GM06990 (cell line): ENCODE results near the gene NTM.

Experiments
- DNase-seq: peaks from one replicate; pipeline ENCODE4 v3.0.0-alpha.2; 2011; ENCODE audit not compliant: insufficient read length; ENCODE audit errors: extremely low read depth
- H3K27me3 ChIP-seq: replicated peaks from 2 replicates; pipeline ENCODE4 v1.6.0; 2011; ENCODE audit warnings: low read length; ENCODE audit not compliant: control insufficient read depth, insufficient read depth
- H3K36me3 ChIP-seq: 2 replicates; pipeline ENCODE4 v1.5.1; 2011; ENCODE audit warnings: low read length; ENCODE audit not compliant: control insufficient read depth, insufficient read depth
- H3K4me3 ChIP-seq: replicated peaks from 2 replicates; pipeline ENCODE4 v1.5.1; 2011; ENCODE audit warnings: low read depth, mild to moderate bottlenecking, control low read depth, low read length
- TF ChIP-seq, protein P1 (sequence below): IDR thresholded peaks from 2 replicates; pipeline ENCODE4 v1.5.1; 2011; ENCODE audit warnings: low read length, control low read depth, mild to moderate bottlenecking, inconsistent platforms; ENCODE audit not compliant: insufficient read depth, poor library complexity, severe bottlenecking

NTM gene

DNA sequence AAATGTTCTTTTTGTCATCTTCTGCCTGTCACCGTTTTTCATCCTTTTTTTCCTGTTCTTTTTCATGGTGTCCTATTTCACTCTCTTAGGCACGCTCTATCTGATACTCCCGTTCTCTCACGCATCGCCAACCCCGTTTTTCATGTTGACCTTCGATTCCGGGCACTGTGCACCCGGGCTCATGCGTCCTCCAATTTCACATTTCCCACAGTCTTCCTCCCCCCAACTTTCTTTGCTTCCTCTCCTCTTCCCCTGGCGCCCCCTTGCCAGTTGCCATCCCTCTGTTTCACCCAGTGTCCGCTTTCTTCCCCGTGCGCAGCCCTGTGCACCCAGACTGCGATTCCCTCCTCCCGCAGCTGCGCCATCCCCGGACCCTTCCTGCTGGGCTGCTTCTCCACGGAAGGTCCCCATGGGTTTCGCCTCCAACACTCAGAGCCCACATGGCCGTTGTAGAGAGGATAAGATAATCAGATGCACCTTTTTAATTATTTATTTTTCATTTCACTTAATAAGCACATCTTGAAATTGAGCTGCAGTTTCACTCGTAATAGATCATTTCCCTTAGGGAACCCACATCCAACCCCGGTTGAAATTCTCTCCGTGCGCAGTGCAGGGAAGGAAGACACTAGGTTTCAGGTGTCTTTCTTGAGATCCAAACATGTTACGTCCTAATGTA lies 791.1 kb downstream of the NTM start:
- Histone ChIP-seq H3K27me3 (no peaks in the 10 kb centered on the region), H3K36me3 (no peaks in the 10 kb centered on the region), H3K4me3 (no peak overlapping the region)
- TF ChIP-seq, protein P1, sequence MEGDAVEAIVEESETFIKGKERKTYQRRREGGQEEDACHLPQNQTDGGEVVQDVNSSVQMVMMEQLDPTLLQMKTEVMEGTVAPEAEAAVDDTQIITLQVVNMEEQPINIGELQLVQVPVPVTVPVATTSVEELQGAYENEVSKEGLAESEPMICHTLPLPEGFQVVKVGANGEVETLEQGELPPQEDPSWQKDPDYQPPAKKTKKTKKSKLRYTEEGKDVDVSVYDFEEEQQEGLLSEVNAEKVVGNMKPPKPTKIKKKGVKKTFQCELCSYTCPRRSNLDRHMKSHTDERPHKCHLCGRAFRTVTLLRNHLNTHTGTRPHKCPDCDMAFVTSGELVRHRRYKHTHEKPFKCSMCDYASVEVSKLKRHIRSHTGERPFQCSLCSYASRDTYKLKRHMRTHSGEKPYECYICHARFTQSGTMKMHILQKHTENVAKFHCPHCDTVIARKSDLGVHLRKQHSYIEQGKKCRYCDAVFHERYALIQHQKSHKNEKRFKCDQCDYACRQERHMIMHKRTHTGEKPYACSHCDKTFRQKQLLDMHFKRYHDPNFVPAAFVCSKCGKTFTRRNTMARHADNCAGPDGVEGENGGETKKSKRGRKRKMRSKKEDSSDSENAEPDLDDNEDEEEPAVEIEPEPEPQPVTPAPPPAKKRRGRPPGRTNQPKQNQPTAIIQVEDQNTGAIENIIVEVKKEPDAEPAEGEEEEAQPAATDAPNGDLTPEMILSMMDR: no peak
- DNase-seq: no peak

DNA sequence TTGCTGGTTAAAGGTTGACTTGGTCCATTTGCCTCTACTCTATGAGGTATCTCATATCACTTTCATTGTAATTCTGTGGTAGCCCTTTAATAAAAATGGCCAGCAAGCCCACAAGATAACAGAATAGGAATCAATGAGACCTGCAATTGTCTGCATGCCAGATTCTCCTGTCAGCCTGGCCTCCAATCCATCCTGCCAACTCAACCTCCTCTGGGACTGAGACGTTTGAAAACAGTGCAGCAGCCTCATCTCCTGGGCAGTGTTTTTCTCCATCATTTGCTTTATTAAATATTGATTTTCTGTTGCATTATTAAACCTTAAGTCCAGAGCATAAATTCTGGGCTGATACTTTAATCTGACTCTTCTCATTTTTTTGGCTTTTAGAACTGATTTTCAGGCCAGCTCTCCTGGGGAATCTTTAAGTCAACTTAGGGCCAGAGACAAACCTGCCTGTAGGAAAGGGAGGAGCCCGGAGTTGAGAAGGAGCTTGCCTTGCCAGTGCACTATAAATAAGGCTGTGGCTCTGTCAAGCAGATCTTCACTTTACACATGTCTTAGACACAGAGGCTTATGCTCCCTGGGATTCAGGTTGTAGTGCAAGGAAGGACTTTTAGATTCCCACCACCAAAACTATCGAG lies 798.0 kb downstream of the NTM start:
- Histone ChIP-seq H3K4me3 (no peak overlapping the region), H3K27me3 (no peaks in the 10 kb centered on the region), H3K36me3 (no peaks in the 10 kb centered on the region)
- DNase-seq: no peak
- TF ChIP-seq, protein P1: no peak

DNA sequence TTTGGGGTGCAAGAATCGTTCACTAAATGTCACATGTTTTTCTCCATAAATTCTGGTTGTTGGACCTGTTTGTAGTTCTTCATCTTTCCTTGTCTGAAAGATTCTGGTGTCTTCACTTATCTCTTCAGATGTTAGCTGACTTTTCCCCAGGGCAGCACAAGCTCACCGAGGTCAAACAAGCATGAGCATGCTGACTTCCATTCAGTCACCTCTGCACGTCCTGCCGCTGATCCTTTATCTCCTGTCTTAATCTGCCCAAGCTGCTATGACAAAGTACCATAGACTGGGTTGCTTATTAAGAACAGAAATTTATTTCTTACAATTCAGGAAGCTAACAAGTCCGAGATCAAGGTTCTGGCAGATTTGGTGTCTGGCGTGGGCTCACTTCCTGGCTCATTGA lies 800.6 kb downstream of the NTM start:
- TF ChIP-seq, protein P1: no peak
- no peak for DNase-seq
- Histone ChIP-seq H3K4me3 (no peak overlapping the region), H3K36me3 (no peaks in the 10 kb centered on the region), H3K27me3 (no peaks in the 10 kb centered on the region)

DNA sequence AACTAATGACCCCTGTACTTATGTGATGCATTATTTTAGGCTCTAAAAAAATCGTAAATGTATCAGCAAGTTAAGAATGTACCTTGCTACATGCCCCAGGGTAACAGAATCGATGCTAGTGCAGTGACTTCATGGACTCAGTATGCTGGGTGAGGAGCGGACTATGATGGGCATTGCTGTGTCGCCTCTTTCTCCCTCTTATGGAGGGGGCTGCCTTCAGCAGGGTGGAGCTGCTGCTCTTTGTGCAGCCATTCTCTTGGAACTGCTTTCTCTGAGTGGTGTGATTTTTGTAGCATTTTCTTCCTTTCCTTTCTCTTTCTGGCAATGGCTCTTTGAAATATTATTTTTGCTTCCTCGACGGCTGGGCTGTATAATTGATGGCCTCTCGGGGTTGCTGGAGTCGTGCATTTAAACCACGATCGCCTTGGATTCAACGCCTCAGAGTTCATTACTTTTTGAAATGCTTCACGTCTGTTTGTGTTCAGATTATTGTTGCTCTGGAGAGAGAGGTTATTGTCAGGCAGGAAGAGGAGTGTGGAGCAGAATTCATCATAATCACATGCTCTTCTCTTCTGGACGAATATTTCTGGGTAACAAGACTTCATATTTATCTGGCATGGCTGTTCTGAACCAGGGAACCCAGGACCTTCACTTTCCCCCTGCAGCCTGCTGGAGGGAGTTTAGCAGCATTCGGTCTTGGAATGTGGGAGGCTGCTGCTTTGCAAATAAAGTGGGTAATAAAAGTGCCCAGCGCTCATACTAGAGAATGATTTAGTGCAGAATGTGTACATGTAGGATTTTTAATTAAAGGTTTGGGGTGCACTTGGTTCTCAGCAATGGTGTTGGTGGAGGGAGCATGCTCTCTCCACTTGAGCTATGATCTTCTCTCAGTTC lies 804.2 kb downstream of the NTM start:
- H3K27me3 ChIP-seq: no peaks in the 10 kb centered on the region
- TF ChIP-seq, protein P1: no peak
- H3K36me3 ChIP-seq: no peaks in the 10 kb centered on the region
- H3K4me3 ChIP-seq: no peak overlapping the region
- DNase-seq: no peak

DNA sequence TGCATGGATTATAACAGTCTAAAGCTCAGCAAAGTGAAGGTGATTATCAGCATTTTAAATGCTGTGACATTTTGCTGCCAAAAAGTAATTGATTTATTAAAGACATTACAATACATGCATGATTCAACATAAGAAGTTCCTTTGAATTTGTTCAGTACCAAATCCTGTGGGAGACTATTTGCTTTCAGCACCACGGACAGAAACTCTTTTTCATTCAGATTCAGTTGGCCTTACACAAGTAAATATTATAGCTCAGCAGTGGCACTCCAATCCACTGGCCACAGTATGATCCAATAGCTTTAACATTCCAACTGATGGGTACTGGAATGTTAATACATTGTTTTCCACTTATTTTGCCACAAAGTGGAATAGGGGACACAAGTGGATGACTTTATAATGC lies 806.7 kb downstream of the NTM start:
- no peaks in the 10 kb centered on the region for H3K36me3 ChIP-seq
- TF ChIP-seq, protein P1: no peak
- H3K4me3 ChIP-seq: no peak overlapping the region
- no peaks in the 10 kb centered on the region; the same call in 1 of the 2 replicates for H3K27me3 ChIP-seq
- DNase-seq: no peak
